ENCODE results near the gene CAPNS1. TPM values are rescaled to one million over a fixed set of nuclear protein-coding genes. Genes with fewer than 3 reads are reported as not detected.
A peak's percentile ranks its signal among the peaks of the same experiment; 100 is the strongest.

Gene CAPNS1
- total and polyA plus RNA-seq, 2 of the 13 experiments (the other 11 are each of a cell fraction or from before 2014, with no cell fraction given) = 322 to 526 TPM

GRCh38 chr19:36139473-36140303, at the start of gene CAPNS1 (continued):
- TF ChIP-seq TFDP1 (CRISPR knock-in tag; IDR thresholded peaks at IDR 0.05; ENCODE audit: borderline replicate concordance) (peak; percentile 35; the same call in 1 of the 2 replicates), WIZ (CRISPR knock-in tag; IDR thresholded peaks at IDR 0.05) (no peak), U2AF1 (optimal IDR thresholded peaks at IDR 0.05; ENCODE audit: low read depth, low read length) (no peak), THRA (CRISPR knock-in tag; IDR thresholded peaks at IDR 0.05; ENCODE audit: borderline replicate concordance) (no peak; the same call in none of the 2 replicates), NFKBIZ (CRISPR knock-in tag; IDR thresholded peaks at IDR 0.05) (no peak), PHF5A (CRISPR knock-in tag; IDR thresholded peaks at IDR 0.05; ENCODE audit: low read depth, unreplicated experiment) (peak; percentile 71), ZNF670 (CRISPR knock-in tag; IDR thresholded peaks at IDR 0.05; ENCODE audit: borderline replicate concordance) (peak; percentile 73; the same call in 1 of the 2 replicates), UBTF (CRISPR knock-in tag; IDR thresholded peaks at IDR 0.05) (peak; percentile 86), TERF1 (CRISPR knock-in tag; IDR thresholded peaks at IDR 0.05) (no peak), SRF (IDR thresholded peaks at IDR 0.05; ENCODE audit: low read depth, low read length) (no peak), PAXIP1 (CRISPR knock-in tag; conservative IDR thresholded peaks at IDR 0.05) (0 out of 2 replicates have a peak, but pooled peaks have one; percentile 26), ZGPAT (CRISPR knock-in tag; IDR thresholded peaks at IDR 0.05) (peak; percentile 94), ZFP41 (CRISPR knock-in tag; IDR thresholded peaks at IDR 0.05; ENCODE audit: borderline replicate concordance) (no peak; the same call in 1 of the 2 replicates), ZNF136 (CRISPR knock-in tag; IDR thresholded peaks at IDR 0.05; ENCODE audit: low read depth) (no peak; the same call in 1 of the 2 replicates), MED8 (CRISPR knock-in tag; IDR thresholded peaks at IDR 0.05; ENCODE audit: insufficient replicate concordance) (no peak), ZFP82 (CRISPR knock-in tag; IDR thresholded peaks at IDR 0.05; ENCODE audit: borderline replicate concordance) (no peak)

Data from HepG2 (cell line).